ENCODE results near the gene MYO18A.
A peak's percentile ranks its signal among the peaks of the same experiment; 100 is the strongest.
"Not testable (repeated sequence)": the region's sequence is repeated elsewhere in the genome, so short reads cannot be mapped to it uniquely, and the experiment has no call there.

Gene MYO18A

DNA sequence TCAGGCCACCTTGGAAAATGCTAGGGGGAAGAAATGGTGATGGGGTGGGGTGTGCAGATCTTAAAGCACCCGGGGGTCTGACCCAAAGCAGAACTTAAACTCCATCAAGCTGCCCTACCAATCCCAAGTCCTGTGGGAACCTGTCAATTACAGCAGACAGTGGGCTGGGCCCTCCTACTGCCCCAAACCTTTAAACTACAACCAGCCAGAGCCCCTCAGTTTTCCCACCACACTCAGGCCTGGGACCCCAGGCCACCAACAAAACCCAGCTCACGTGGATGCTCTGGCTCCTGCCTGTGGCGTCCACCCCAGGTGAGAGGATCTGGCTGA lies 2.7 kb downstream of the MYO18A start:
- Histone ChIP-seq H3K27me3 (ENCODE audit: control insufficient read depth, insufficient read depth, low read length) (peaks cover 16% of the 10 kb centered on the region), H3K9ac (ENCODE audit: low read length) (peak overlapping the region; percentile 46), H3K4me3 (ENCODE audit: low read depth, low read length) (peak overlapping the region; percentile 24; the same call in 1 of the 2 replicates)

DNA sequence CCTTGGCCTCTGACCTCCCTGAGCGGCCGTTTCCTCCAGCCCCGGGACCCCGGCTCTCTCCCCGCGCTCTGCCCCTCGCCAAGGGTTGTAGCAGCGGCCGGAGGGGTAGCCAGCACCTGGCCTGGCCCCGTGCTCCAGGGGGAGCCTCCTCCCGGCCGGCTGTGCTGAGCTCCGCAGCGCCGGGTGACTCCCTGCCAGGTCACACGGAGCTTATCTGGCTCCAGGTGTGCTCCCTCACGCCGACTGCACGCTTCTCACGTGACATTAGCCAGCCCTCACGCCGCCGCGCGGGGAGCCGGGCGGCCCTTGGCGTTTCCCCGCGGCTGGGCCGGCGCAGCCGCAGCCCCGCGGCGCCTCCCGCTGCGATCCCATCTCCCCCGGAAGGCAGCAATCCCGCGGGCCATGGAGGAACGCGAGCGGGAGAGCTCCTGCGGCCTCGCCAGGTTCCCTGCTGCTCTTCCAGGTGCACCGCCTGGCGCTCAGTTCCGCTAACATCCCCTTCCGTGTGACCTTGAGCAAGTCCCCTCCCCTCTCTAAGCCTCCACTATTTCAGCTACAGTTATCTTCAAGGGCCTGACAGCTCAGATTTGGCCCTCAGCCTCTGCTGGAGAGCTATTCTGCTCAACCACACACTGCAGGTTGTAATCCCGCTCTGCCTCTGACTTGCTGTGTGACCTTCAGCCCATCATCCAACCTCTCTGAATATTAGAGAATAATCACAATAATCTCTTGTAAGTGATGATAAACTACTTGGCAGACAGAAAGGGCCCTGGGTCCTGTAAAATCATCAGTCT lies 3.4 kb downstream of the MYO18A start:
- Histone ChIP-seq H3K9me3 (ENCODE audit: control insufficient read depth, insufficient read depth, low read depth, low read length) (no peaks in the 10 kb centered on the region), H3K4me3 (ENCODE audit: low read depth, low read length) (peak overlapping the region; percentile 58), H3K27me3 (ENCODE audit: control insufficient read depth, insufficient read depth, low read length) (peaks cover 13% of the 10 kb centered on the region), H3K4me1 (ENCODE audit: control insufficient read depth, insufficient read depth, low read length) (peaks cover 31% of the 10 kb centered on the region), H3K9ac (ENCODE audit: low read length) (peak overlapping the region; percentile 75), H3K27ac (ENCODE audit: low read depth, low read length) (peak overlapping the region; percentile 38; the same call in 1 of the 2 replicates), H3K36me3 (ENCODE audit: control insufficient read depth, insufficient read depth, low read length) (no peaks in the 10 kb centered on the region)

More for the DNA sequence above, 2.7 kb downstream of the MYO18A start:
- Histone ChIP-seq H3K9me3 (ENCODE audit: control insufficient read depth, insufficient read depth, low read depth, low read length) (no peaks in the 10 kb centered on the region), H3K36me3 (ENCODE audit: control insufficient read depth, insufficient read depth, low read length) (no peaks in the 10 kb centered on the region), H3K27ac (ENCODE audit: low read depth, low read length) (no peak overlapping the region), H3K4me1 (ENCODE audit: control insufficient read depth, insufficient read depth, low read length) (peaks cover 31% of the 10 kb centered on the region)

DNA sequence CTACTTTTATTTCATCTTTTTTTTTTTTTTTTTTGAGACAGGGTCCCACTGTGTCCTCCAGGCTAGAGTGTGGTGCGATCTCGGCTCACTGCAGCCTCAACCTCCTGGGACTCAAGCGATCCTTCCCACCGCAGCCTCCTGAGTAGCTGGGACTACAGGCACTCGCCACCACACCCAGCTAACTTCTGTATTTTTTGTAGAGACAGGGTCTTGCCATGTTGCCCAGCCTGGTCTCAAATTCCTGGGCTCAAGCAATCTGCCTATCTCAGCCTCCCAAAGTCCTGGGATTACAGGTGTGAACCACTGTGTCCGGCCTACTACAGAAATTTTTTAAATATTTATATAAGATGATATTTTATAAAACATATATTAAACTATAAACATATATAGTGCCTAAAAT lies 4.8 kb downstream of the MYO18A start:
- no peaks in the 10 kb centered on the region for H3K9me3 ChIP-seq (ENCODE audit: control insufficient read depth, insufficient read depth, low read depth, low read length)
- no peak overlapping the region for H3K4me3 ChIP-seq (ENCODE audit: low read depth, low read length)
- H3K36me3 ChIP-seq (ENCODE audit: control insufficient read depth, insufficient read depth, low read length), result no peaks in the 10 kb centered on the region
- no peak overlapping the region for H3K27ac ChIP-seq (ENCODE audit: low read depth, low read length)
- peaks cover 28% of the 10 kb centered on the region for H3K4me1 ChIP-seq (ENCODE audit: control insufficient read depth, insufficient read depth, low read length)
- H3K27me3 ChIP-seq (ENCODE audit: control insufficient read depth, insufficient read depth, low read length), result no peaks in the 10 kb centered on the region
- no peak overlapping the region for H3K9ac ChIP-seq (ENCODE audit: low read length)

DNA sequence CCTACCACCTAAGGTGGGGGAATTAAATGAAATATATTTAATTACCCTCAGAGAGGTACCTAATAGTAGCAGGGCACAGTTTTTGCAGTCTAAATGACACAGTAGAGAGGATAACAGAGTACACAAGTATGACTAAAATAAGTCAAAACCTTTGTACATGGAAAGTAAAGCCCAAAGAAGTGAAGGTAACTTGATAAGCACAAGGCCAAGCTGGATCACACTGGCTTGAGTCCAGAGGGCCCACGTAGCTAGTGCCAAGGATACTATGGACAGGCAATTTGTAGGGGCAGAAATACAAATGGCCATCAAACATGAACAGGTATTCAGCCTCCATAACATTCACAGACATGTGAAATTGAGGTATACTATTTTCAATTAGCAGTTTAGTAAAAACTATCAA lies 7.6 kb downstream of the MYO18A start:
- peaks cover 13% of the 10 kb centered on the region for H3K4me1 ChIP-seq (ENCODE audit: control insufficient read depth, insufficient read depth, low read length)
- H3K4me3 ChIP-seq (ENCODE audit: low read depth, low read length), result no peak overlapping the region
- H3K9me3 ChIP-seq (ENCODE audit: control insufficient read depth, insufficient read depth, low read depth, low read length), result no peaks in the 10 kb centered on the region
- H3K27me3 ChIP-seq (ENCODE audit: control insufficient read depth, insufficient read depth, low read length), result no peaks in the 10 kb centered on the region
- 0 out of 2 replicates have a peak, but pooled peaks cover 2% of the 10 kb centered on the region for H3K36me3 ChIP-seq (ENCODE audit: control insufficient read depth, insufficient read depth, low read length)
- no peak overlapping the region for H3K27ac ChIP-seq (ENCODE audit: low read depth, low read length)
- H3K9ac ChIP-seq (ENCODE audit: low read length), result no peak overlapping the region

DNA sequence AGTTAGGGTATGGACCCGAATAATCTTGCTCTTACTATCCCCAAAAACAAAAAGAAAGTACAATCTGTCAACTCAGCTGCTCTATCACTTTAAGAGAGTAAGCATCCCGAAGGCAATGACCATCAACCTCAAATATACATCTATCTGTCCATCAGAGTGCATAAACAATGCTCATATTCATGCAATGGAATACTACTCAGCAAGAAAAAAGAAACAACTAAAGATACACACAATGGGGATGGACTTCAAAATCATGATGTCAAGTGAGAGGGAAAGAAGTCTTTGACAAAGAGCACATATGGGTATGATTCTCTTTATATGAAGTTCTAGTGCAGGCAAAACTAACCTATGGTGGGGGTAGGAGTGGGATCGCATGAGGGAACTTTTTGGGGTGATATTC lies 9.5 kb downstream of the MYO18A start:
- Histone ChIP-seq H3K27ac (ENCODE audit: low read depth, low read length) (no peak overlapping the region), H3K9ac (ENCODE audit: low read length) (no peak overlapping the region), H3K9me3 (ENCODE audit: control insufficient read depth, insufficient read depth, low read depth, low read length) (no peaks in the 10 kb centered on the region), H3K4me1 (ENCODE audit: control insufficient read depth, insufficient read depth, low read length) (no peaks in the 10 kb centered on the region; the same call in 1 of the 2 replicates), H3K4me3 (ENCODE audit: low read depth, low read length) (no peak overlapping the region), H3K27me3 (ENCODE audit: control insufficient read depth, insufficient read depth, low read length) (no peaks in the 10 kb centered on the region), H3K36me3 (ENCODE audit: control insufficient read depth, insufficient read depth, low read length) (peaks cover 13% of the 10 kb centered on the region)

DNA sequence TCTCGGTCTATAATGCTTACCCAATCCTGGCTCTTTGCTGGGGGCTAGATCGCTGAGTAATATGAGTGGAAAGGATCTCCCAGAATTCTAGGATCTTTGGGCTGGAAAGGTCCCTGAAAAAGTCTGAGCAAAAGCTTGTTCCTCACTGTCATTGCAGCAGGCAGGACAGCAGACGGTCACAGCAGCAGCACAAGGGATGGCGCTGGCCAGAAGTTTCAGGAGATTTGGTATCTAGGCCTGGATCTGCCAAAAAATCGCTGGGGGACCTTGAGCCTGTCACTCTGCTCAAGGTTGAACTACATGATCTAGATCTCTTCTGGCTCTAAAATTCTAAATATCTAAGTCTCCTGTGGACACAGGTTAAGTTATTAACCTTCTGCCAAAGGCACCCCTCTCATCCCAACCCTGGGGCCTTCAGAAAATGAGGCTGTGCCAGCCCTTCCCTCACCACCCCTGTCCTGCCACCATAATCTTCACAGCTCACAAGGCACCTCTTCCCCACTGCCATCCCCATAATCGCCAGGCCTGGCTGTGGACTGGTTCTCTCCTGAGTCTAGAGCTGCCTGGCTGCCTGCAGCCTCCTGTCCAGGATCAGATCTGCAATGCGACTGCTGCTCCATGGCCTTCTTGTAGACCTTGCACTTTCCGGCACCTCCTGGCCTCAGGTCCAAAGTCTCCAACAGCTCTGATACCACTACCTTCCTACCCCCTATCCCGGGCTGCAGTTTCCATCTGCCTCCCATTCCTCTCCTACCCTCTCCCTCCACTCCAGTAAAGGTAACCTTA lies 10.2 kb downstream of the MYO18A start:
- H3K27ac ChIP-seq (ENCODE audit: low read depth, low read length), result no peak overlapping the region
- no peaks in the 10 kb centered on the region for H3K27me3 ChIP-seq (ENCODE audit: control insufficient read depth, insufficient read depth, low read length)
- H3K4me1 ChIP-seq (ENCODE audit: control insufficient read depth, insufficient read depth, low read length), result no peaks in the 10 kb centered on the region; the same call in 1 of the 2 replicates
- no peak overlapping the region for H3K9ac ChIP-seq (ENCODE audit: low read length)
- H3K9me3 ChIP-seq (ENCODE audit: control insufficient read depth, insufficient read depth, low read depth, low read length), result no peaks in the 10 kb centered on the region
- H3K4me3 ChIP-seq (ENCODE audit: low read depth, low read length), result no peak overlapping the region
- peaks cover 20% of the 10 kb centered on the region for H3K36me3 ChIP-seq (ENCODE audit: control insufficient read depth, insufficient read depth, low read length)

DNA sequence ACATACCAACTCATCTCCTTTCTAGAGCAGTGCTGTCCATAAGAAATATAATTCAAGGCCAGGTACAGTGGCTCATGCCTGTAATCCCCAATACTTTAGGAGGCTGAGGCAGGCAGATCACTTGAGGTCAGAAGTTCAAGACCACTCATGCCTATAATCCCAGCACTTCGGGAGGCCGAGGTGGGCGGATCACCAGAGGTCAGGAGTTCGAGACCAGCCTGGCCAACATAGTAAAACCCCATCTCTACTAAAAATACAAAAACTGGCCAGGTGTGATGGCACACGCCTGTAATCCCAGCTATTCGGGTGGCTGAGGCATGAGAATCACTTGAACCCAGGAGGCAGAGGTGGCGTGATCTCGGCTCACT lies 11.5 kb downstream of the MYO18A start:
- H3K9me3 ChIP-seq (ENCODE audit: control insufficient read depth, insufficient read depth, low read depth, low read length); H3K27me3 ChIP-seq (ENCODE audit: control insufficient read depth, insufficient read depth, low read length); H3K27ac ChIP-seq (ENCODE audit: low read depth, low read length); H3K4me1 ChIP-seq (ENCODE audit: control insufficient read depth, insufficient read depth, low read length); H3K9ac ChIP-seq (ENCODE audit: low read length); H3K4me3 ChIP-seq (ENCODE audit: low read depth, low read length): not testable (repeated sequence)
- peaks cover 22% of the 10 kb centered on the region for H3K36me3 ChIP-seq (ENCODE audit: control insufficient read depth, insufficient read depth, low read length)

DNA sequence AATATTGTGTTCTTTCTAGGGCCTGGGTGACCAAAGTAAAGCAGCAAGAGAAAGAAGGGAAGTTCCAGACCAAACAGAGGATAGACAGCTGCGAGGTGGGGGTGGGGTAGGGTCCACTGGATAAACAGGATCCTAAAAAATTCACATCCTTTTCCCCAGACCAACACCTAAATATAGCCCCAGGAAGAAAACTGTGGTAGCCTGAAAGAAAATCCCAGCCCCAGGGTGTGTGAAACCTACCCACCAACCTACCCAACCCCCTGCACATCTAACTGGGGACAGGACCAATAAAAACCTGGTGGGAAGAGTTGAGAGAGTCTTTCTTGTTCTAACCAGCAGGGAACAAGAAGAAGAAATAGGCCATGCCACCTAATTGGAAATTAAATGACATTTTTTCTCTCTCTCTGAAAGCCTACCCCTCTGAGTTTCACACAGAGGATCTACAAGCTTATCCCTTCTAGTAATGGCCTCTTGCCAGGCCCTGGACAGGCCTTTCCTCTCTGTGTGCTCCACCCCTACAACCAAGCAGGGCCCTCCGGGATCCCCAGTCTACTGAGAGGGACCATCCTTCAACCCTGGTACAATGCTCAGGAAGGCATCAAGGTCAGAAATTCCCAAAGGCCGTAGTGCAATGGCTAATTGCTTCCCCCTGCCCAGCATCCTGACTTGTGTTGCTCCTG lies 12.0 kb downstream of the MYO18A start:
- Histone ChIP-seq H3K27ac (ENCODE audit: low read depth, low read length) (no peak overlapping the region), H3K36me3 (ENCODE audit: control insufficient read depth, insufficient read depth, low read length) (peaks cover 22% of the 10 kb centered on the region), H3K9me3 (ENCODE audit: control insufficient read depth, insufficient read depth, low read depth, low read length) (no peaks in the 10 kb centered on the region), H3K9ac (ENCODE audit: low read length) (no peak overlapping the region), H3K27me3 (ENCODE audit: control insufficient read depth, insufficient read depth, low read length) (no peaks in the 10 kb centered on the region), H3K4me3 (ENCODE audit: low read depth, low read length) (no peak overlapping the region), H3K4me1 (ENCODE audit: control insufficient read depth, insufficient read depth, low read length) (no peaks in the 10 kb centered on the region; the same call in 1 of the 2 replicates)

DNA sequence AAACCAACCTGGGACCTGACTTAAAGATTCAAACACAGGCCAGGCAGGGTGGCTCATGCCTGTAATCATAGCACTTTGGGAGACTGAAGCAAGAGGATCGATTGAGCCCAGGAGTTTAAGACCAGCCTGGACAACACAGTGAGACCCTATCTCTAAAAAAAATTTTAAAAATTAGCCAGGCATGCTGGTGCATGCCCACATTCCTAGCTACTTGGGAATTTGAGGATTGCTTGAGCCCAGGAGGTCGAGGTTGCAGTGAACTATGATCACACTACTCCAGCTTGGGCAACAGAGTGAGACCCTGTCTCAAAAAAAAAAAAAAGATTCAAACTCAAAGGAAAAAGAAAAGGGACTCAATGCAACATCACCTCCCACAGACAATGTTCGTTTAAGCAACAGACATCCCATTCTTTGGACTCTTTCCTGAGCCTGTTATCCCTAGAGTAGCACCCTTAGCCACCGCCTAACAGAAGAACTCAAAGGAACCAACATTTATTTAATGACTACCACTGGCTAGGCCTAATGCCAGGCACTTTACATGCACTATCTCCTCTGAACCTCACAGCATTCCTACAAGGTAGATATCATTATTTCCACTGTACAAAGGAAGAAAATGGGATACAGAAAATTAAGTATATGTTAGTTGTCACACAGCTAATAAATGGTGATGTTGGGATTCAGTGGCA lies 12.7 kb downstream of the MYO18A start:
- H3K4me1 ChIP-seq (ENCODE audit: control insufficient read depth, insufficient read depth, low read length), result no peaks in the 10 kb centered on the region; the same call in 1 of the 2 replicates
- H3K36me3 ChIP-seq (ENCODE audit: control insufficient read depth, insufficient read depth, low read length), result peaks cover 22% of the 10 kb centered on the region
- no peak overlapping the region for H3K4me3 ChIP-seq (ENCODE audit: low read depth, low read length)
- H3K9ac ChIP-seq (ENCODE audit: low read length), result no peak overlapping the region
- no peaks in the 10 kb centered on the region for H3K27me3 ChIP-seq (ENCODE audit: control insufficient read depth, insufficient read depth, low read length)
- H3K9me3 ChIP-seq (ENCODE audit: control insufficient read depth, insufficient read depth, low read depth, low read length), result no peaks in the 10 kb centered on the region
- no peak overlapping the region for H3K27ac ChIP-seq (ENCODE audit: low read depth, low read length)

DNA sequence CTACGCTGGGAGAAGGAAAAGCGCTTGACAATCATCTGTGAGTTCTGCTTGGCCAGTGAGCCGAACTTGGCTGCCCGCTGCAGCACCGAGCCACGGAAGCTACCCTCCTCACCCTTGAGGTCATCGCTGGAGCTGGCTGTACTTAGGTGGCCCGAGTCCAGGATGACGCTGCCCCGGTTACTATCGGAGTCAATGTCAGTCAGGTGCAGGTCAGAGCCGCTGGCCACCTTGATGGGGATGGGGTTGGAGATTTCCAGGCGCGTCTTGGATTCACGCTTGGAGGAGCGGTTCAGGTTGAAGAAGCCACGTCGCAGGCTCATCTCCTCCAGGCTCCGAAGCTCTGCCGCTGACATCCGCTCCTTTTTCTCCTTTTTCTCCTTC lies 13.7 kb downstream of the MYO18A start:
- no peak overlapping the region for H3K27ac ChIP-seq (ENCODE audit: low read depth, low read length)
- H3K4me3 ChIP-seq (ENCODE audit: low read depth, low read length), result no peak overlapping the region
- H3K4me1 ChIP-seq (ENCODE audit: control insufficient read depth, insufficient read depth, low read length), result no peaks in the 10 kb centered on the region; the same call in 1 of the 2 replicates
- H3K9ac ChIP-seq (ENCODE audit: low read length), result no peak overlapping the region
- peaks cover 22% of the 10 kb centered on the region for H3K36me3 ChIP-seq (ENCODE audit: control insufficient read depth, insufficient read depth, low read length)
- H3K27me3 ChIP-seq (ENCODE audit: control insufficient read depth, insufficient read depth, low read length), result no peaks in the 10 kb centered on the region
- no peaks in the 10 kb centered on the region for H3K9me3 ChIP-seq (ENCODE audit: control insufficient read depth, insufficient read depth, low read depth, low read length)
